ENCODE measurements around the gene TRPV3.
"Not testable (repeated sequence)": the region's sequence is repeated elsewhere in the genome, so short reads cannot be mapped to it uniquely, and the experiment has no call there.

- TF ChIP-seq, protein P1, sequence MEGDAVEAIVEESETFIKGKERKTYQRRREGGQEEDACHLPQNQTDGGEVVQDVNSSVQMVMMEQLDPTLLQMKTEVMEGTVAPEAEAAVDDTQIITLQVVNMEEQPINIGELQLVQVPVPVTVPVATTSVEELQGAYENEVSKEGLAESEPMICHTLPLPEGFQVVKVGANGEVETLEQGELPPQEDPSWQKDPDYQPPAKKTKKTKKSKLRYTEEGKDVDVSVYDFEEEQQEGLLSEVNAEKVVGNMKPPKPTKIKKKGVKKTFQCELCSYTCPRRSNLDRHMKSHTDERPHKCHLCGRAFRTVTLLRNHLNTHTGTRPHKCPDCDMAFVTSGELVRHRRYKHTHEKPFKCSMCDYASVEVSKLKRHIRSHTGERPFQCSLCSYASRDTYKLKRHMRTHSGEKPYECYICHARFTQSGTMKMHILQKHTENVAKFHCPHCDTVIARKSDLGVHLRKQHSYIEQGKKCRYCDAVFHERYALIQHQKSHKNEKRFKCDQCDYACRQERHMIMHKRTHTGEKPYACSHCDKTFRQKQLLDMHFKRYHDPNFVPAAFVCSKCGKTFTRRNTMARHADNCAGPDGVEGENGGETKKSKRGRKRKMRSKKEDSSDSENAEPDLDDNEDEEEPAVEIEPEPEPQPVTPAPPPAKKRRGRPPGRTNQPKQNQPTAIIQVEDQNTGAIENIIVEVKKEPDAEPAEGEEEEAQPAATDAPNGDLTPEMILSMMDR (IDR thresholded peaks at IDR 0.05; ENCODE audit: low read length): not testable (repeated sequence)
- TF ChIP-seq EZH2phosphoT487 (IDR thresholded peaks at IDR 0.05; ENCODE audit: low read length): not testable (repeated sequence)
Observed at GRCh38 chr17:3519472-3519871, 38.1 kb downstream of the TRPV3 start.
